Measurements from ENCODE around the gene DIS3L2. TPM values are rescaled to one million over a fixed set of nuclear protein-coding genes. Genes with fewer than 3 reads are reported as not detected.

Gene DIS3L2
- total RNA-seq, 1 donor: 24.9 TPM

- no peak overlapping the region for H3K4me3 ChIP-seq (ENCODE audit: low read depth, low read length)
- TF ChIP-seq CTCF (IDR thresholded peaks at IDR 0.05; ENCODE audit: insufficient read depth, low read length): no peak
- DNase-seq (ENCODE audit: low read depth): no peak
Observed at GRCh38 chr2:232315049-232315922, 353.8 kb downstream of the DIS3L2 start.

GRCh38 chr2:232315923-232316299, 354.4 kb downstream of the DIS3L2 start:
- TF ChIP-seq CTCF (IDR thresholded peaks at IDR 0.05; ENCODE audit: insufficient read depth, low read length): no peak

GRCh38 chr2:232316461-232317330, 355.2 kb downstream of the DIS3L2 start:
- H3K4me3 ChIP-seq (ENCODE audit: low read depth, low read length): no peak overlapping the region
- no peak for TF ChIP-seq CTCF (IDR thresholded peaks at IDR 0.05; ENCODE audit: insufficient read depth, low read length)
- no peak for DNase-seq (ENCODE audit: low read depth)

More at GRCh38 chr2:232315923-232316299, 354.4 kb downstream of the DIS3L2 start:
- H3K4me3 ChIP-seq (ENCODE audit: low read depth, low read length): no peak overlapping the region
- DNase-seq (ENCODE audit: low read depth): no peak

GRCh38 chr2:232318169-232318855, 356.8 kb downstream of the DIS3L2 start:
- H3K4me3 ChIP-seq (ENCODE audit: low read depth, low read length): no peak overlapping the region
- no peak for TF ChIP-seq CTCF (IDR thresholded peaks at IDR 0.05; ENCODE audit: insufficient read depth, low read length)
- DNase-seq (ENCODE audit: low read depth): no peak

GRCh38 chr2:232319067-232319802, 357.7 kb downstream of the DIS3L2 start:
- TF ChIP-seq CTCF (IDR thresholded peaks at IDR 0.05; ENCODE audit: insufficient read depth, low read length): no peak
- no peak overlapping the region for H3K4me3 ChIP-seq (ENCODE audit: low read depth, low read length)
- no peak for DNase-seq (ENCODE audit: low read depth)

Measured in fibroblast of the aortic adventitia (primary cell).